Ovary (tissue), 3 donors: Measurements from ENCODE around the gene SEH1L.

ENCODE experiments used
- CTCF ChIP-seq, 3 donors: fragments of 450-650 bp in 2 of 3; fragments of 200-600 bp in 1 of 3; IDR thresholded peaks; one replicate each; pipeline versions ENCODE4 v1.5.1 to v1.8.0; 2016 to 2022; ENCODE audit warnings: antibody characterized with exemption in 3 of 3, mild to moderate bottlenecking in 1 of 3
- POLR2A ChIP-seq: fragments of 450-650 bp; IDR thresholded peaks from one replicate; pipeline ENCODE4 v1.6.1; 2017; ENCODE audit warnings: antibody characterized with exemption, mild to moderate bottlenecking, moderate library complexity
- donor health status: DM: no; HTN: no; CAD: no.

GRCh38 chr18:12993439-12993838, 45.6 kb downstream of the SEH1L start:
- TF ChIP-seq CTCF (IDR thresholded peaks at IDR 0.05), result no peak
- TF ChIP-seq POLR2A, result no peak
